ENCODE data around the gene DDR2.
"Not testable (repeated sequence)": the region's sequence is repeated elsewhere in the genome, so short reads cannot be mapped to it uniquely, and the experiment has no call there.

GRCh38 chr1:162818136-162818535 lies 185.9 kb downstream of the DDR2 start:
- not testable (repeated sequence) for TF ChIP-seq CTCF (conservative IDR thresholded peaks at IDR 0.05; ENCODE audit: low read depth, low read length); EZH2 (IDR thresholded peaks at IDR 0.05; ENCODE audit: low read length, unreplicated experiment)

Measured in PC-3 (cell line).